D721Med (cell line): ENCODE measurements around the gene COPA.

ENCODE experiments used
- DNase-seq: peaks from one replicate; pipeline ENCODE4 v3.0.0; 2011; ENCODE audit warnings: low spot score; ENCODE audit not compliant: insufficient read length
- FAIRE-seq: peaks from 2 replicates; lab custom pipeline; 2011; peaks lifted over from hg19 to GRCh38; lab: Jason Lieb, UNC
- TF ChIP-seq, protein P1 (sequence below): IDR thresholded peaks from 2 replicates; pipeline ENCODE4 v1.5.1; 2012; ENCODE audit warnings: mild to moderate bottlenecking, control low read depth; ENCODE audit not compliant: insufficient read depth; ENCODE audit errors: missing control alignments

COPA gene

GRCh38 chr1:160285506-160285905, 57.5 kb downstream of the COPA start:
- DNase-seq (no peak), FAIRE-seq (no peak)
- TF ChIP-seq, protein P1, sequence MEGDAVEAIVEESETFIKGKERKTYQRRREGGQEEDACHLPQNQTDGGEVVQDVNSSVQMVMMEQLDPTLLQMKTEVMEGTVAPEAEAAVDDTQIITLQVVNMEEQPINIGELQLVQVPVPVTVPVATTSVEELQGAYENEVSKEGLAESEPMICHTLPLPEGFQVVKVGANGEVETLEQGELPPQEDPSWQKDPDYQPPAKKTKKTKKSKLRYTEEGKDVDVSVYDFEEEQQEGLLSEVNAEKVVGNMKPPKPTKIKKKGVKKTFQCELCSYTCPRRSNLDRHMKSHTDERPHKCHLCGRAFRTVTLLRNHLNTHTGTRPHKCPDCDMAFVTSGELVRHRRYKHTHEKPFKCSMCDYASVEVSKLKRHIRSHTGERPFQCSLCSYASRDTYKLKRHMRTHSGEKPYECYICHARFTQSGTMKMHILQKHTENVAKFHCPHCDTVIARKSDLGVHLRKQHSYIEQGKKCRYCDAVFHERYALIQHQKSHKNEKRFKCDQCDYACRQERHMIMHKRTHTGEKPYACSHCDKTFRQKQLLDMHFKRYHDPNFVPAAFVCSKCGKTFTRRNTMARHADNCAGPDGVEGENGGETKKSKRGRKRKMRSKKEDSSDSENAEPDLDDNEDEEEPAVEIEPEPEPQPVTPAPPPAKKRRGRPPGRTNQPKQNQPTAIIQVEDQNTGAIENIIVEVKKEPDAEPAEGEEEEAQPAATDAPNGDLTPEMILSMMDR, result no peak

GRCh38 chr1:160284782-160285344, 58.2 kb downstream of the COPA start, which contains the start of gene PEX19:
PEX19 (minus strand) TSS chr1:160285133; CDS start chr1:160285124, 9 bp downstream.
- FAIRE-seq, result no peak
- TF ChIP-seq, protein P1, result no peak

DNA sequence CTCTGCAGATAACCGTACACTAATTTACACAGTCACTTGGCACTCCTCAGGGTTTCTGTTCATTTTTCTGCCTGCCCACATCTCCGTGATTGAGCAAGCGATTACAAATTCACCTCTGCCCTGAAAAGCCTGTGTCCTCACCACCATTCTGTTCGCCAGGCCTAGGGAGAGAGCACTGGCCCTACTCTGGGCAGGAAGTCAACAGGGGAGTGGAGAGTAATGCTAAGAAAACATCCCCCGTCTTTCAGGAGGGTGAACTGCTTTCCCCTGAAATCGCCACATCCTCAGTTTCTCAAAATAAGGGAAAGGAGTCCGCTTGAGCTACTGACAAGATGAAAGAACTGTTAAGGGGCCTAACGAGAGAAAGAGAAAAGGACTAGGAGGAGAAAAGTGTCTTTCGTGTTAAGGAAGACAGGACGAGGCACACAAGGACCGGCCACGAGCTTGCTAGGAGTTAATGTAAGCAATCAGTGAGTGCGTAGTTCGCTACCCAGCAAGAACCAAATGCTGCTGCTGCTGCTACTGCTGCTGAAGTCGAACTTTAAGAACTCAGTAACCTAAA, 58.7 kb downstream of the COPA start:
- FAIRE-seq, result no peak
- DNase-seq, result no peak
- TF ChIP-seq, protein P1, result no peak

More at GRCh38 chr1:160284782-160285344, 58.2 kb downstream of the COPA start, which contains the start of gene PEX19:
- DNase-seq, result peak; percentile 99

DNA sequence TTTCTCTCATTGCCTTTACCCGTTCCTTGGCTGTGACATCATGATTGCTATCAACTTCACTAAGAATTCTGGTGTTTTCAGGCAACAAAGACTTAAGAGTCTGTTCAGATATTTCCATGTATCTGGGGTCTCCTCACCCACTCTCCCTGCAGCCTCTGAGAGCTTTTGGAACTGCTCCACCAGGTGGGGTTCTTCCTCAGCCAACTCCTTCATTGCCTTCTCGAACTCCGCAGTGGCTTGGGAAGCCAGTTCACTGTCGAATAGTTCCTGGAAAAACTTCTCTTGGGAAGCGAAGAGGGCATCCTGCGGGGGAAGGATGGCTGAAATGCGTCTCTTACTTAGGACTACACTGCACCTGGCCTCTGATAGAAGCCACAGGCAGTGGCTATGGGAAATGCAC, 60.2 kb downstream of the COPA start:
- FAIRE-seq (no peak), DNase-seq (no peak)
- TF ChIP-seq, protein P1, result no peak

DNA sequence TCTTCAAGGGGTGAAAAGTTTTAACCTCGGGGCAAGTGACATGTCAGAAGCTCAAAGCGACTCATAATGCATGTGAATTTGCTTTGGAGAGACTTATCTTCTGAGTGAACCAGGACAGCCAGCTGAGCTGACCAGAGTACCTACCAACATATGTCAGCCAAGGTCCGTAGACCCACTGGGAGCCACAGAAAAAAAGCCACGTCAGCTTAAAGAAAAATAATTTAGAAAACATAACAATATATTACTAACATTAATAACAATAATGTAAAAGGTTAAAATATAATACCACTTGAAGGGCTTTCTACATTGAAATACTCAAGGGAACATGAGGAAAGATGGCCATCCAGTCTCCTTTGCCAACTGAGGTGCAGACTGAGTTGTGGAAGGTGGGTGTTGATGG, 65.1 kb downstream of the COPA start:
- DNase-seq, result no peak
- TF ChIP-seq, protein P1, result no peak
- FAIRE-seq, result no peak

GRCh38 chr1:160277330-160277729, 65.7 kb downstream of the COPA start:
- FAIRE-seq, result no peak
- no peak for DNase-seq
- TF ChIP-seq, protein P1, result no peak

DNA sequence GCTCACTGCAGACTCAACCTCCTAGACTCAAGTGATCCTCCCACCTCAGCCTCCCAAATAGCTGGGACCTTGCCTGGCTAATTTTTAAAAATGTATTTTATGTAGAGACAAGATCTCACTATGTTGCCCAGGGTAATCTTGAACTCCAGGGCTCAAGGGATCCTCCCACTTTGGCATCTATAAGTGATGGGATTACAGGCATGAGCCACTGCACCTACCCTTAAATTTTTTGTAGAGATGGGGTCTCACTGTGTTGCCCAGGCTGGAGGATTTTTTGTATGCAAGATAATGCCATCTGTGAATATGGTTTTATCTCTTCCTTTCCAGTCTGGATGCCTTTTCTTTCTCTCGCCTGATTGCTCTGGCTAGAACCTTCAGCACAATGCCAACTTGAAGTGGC, 72.0 kb downstream of the COPA start:
- TF ChIP-seq, protein P1, result no peak
- DNase-seq (no peak), FAIRE-seq (no peak)
